ENCODE results near the gene MYH10.

Gene MYH10

DNA sequence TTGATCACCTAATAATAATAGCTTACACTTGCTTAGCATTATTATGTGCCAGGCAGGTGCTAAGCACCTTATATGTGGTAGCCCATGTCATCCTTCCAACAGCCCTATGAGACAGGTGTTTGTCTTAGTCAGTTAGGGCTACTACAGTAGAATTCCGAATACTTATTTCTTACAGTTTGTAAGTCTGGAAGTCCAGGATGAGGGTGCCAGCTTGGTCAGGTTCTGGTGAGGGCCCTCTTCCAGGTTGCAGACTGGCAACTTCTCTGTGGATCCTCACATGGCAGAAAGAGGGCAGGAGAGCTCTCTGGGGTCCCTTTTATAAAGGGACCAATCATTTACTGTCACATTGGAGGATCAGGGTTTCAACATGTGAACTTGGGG lies 19.6 kb upstream of the MYH10 start:
- no peak overlapping the region for H3K4me3 ChIP-seq (ENCODE audit: low read depth, low read length)
- TF ChIP-seq, protein P1, sequence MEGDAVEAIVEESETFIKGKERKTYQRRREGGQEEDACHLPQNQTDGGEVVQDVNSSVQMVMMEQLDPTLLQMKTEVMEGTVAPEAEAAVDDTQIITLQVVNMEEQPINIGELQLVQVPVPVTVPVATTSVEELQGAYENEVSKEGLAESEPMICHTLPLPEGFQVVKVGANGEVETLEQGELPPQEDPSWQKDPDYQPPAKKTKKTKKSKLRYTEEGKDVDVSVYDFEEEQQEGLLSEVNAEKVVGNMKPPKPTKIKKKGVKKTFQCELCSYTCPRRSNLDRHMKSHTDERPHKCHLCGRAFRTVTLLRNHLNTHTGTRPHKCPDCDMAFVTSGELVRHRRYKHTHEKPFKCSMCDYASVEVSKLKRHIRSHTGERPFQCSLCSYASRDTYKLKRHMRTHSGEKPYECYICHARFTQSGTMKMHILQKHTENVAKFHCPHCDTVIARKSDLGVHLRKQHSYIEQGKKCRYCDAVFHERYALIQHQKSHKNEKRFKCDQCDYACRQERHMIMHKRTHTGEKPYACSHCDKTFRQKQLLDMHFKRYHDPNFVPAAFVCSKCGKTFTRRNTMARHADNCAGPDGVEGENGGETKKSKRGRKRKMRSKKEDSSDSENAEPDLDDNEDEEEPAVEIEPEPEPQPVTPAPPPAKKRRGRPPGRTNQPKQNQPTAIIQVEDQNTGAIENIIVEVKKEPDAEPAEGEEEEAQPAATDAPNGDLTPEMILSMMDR (IDR thresholded peaks at IDR 0.05; ENCODE audit: borderline replicate concordance, insufficient read depth, low read depth, low read length), result no peak

DNA sequence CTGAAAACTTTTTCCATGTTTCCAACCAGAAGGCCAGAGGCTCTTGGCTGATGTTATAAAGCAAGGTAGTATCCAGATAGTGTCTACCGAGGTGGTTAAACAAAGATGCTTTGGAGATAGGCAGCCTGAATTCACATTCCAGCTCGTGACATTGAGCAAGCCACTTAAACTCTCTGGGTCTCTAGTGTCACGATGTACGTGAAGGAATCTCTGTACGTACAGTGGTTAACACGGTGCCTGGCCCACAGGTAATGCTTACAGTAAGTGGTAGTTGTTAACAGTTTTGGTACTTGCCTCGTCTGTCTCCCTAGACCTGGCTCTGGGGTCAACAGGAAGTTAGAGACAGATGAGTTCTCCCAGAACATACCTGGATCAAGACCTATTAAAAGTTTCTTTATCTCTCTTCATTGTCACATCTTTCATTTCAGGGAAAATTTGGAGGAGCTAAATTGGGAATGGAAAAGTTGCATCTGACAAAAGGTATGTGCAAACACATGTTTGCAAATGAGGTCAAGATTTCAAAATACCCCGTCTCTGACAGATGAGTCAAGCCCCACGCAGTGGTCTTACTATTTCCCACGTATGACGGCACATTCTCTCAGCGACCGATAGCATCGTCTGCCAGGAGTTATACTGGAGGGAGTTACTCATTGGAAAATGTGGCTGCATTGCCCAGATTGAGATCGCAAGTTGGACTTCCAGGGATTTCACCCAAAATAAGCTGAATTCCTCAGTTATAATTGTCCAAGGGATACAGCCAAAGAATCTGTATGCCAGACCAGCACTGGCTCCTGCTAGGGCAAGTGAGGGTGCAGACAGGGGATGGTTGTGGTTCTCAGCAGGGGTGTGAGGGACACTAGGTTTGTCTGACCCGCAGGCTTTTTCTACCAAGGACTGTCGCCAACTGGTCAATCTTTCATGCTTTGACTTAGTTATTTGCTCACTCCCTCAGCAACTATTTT lies 18.9 kb upstream of the MYH10 start:
- no peak overlapping the region for H3K4me3 ChIP-seq (ENCODE audit: low read depth, low read length)
- TF ChIP-seq, protein P1 (IDR thresholded peaks at IDR 0.05; ENCODE audit: borderline replicate concordance, insufficient read depth, low read depth, low read length), result no peak

GRCh38 chr17:8647956-8648355 lies 17.4 kb upstream of the MYH10 start:
- H3K4me3 ChIP-seq (ENCODE audit: low read depth, low read length), result no peak overlapping the region
- TF ChIP-seq, protein P1 (IDR thresholded peaks at IDR 0.05; ENCODE audit: borderline replicate concordance, insufficient read depth, low read depth, low read length), result no peak

GRCh38 chr17:8647202-8647601 lies 16.7 kb upstream of the MYH10 start:
- TF ChIP-seq, protein P1 (IDR thresholded peaks at IDR 0.05; ENCODE audit: borderline replicate concordance, insufficient read depth, low read depth, low read length), result no peak
- H3K4me3 ChIP-seq (ENCODE audit: low read depth, low read length), result no peak overlapping the region

DNA sequence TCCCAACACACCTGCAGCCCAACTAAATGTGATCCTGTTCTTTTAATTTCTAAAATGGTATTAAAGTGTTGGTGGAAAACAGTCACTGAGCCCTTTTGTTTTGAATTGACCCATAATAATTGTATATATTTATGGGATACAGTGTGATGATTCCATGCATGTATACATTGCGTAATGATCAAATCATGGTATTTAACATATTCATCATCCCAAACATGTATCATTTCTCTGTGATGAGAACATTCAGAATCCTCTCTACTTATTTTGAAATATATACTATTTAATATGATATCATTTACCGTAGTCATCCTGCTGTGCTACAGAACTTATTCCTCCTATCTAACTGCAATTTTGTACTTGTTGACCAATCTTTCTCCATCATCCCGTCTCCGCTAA lies 14.0 kb upstream of the MYH10 start:
- TF ChIP-seq, protein P1 (IDR thresholded peaks at IDR 0.05; ENCODE audit: borderline replicate concordance, insufficient read depth, low read depth, low read length), result no peak
- no peak overlapping the region for H3K4me3 ChIP-seq (ENCODE audit: low read depth, low read length)

DNA sequence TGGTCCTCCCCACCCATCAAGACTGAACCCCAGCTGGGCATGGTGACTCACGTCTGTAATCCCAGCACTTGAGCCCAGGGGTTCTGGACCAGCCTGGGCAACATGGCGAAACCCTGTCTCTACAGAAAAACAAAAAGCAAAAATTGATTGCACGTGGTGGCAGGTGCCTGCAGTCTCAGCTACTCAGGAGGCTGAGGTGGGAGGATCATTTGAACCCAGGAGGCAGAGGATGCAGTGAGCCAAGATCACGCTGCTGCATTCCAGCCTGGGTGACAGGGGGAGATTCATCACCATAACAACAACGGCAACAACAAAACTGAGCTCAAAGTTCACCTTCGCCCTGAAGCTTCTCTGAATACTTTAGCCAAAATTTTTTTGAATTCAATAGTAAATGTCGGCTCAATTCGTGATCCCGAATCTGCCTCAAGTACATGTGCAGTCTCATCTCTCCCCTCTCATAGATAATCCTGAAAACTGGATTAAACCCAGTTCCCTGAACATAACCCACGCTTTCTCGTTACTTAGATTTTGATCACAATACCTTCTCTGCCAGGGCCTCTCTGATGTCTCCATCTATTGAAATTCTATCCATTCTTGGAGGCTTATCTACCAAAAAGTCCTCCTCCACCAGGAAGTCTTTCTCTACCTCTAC lies 13.5 kb upstream of the MYH10 start:
- TF ChIP-seq, protein P1 (IDR thresholded peaks at IDR 0.05; ENCODE audit: borderline replicate concordance, insufficient read depth, low read depth, low read length), result no peak
- H3K4me3 ChIP-seq (ENCODE audit: low read depth, low read length), result no peak overlapping the region
